ENCODE data around the gene OBSCN.

Gene OBSCN

DNA sequence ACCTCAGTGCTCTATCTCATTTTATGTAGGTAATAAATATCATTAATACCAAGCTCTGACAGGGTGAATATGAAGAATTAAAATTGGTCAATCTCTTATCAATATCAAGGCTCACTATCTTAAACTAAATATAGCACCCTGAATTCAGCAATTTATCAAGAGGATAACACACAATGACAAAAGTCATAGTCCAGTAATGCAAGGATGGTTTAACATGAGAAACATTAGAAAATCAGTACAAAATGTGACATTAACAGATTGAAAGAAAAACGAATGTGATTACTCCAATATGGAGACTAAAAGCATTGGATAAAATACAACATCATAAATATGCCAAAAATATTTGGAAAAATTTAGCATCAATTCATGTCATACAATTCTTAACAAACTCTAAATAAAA is 53.9 kb downstream of the OBSCN start:
- Histone ChIP-seq H3K27me3 (no peaks in the 10 kb centered on the region), H3K36me3 (no peaks in the 10 kb centered on the region), H3K4me1 (no peaks in the 10 kb centered on the region), H3K4me3 (ENCODE audit: low read depth, low read length) (no peak overlapping the region), H3K9me3 (no peaks in the 10 kb centered on the region)
- DNase-seq, result no peak
- no peak for TF ChIP-seq CTCF (IDR thresholded peaks at IDR 0.05; ENCODE audit: low read depth, low read length)

- H3K36me3 ChIP-seq, result no peaks in the 10 kb centered on the region
- DNase-seq, result no peak
- no peak overlapping the region for H3K4me3 ChIP-seq (ENCODE audit: low read depth, low read length)
- no peaks in the 10 kb centered on the region for H3K4me1 ChIP-seq
- H3K27me3 ChIP-seq, result no peaks in the 10 kb centered on the region
- TF ChIP-seq CTCF (IDR thresholded peaks at IDR 0.05; ENCODE audit: low read depth, low read length), result no peak
- no peaks in the 10 kb centered on the region for H3K9me3 ChIP-seq
Observed at GRCh38 chr1:228262475-228262874, 54.6 kb downstream of the OBSCN start.

DNA sequence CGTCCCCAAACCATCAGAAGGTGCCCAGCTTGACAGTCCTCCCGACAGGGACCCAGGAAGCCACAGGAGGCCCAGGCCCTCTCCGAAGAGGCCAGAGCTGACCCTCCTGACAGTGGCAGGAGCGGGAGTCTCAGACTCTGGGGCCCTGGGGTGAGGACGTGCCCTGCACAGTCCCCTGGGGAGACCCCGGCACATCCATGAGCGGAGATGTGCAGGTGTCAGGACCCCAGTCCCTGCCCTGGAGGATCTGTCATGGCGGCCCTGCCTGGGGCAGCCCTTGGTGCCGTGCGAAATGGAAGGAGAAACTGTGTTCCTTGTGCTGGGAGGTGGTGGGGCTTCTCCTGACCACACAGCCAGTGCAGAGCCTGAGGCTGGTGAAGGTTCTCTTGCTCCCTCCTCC is 55.8 kb downstream of the OBSCN start:
- no peak for TF ChIP-seq CTCF (IDR thresholded peaks at IDR 0.05; ENCODE audit: low read depth, low read length)
- H3K27me3 ChIP-seq, result no peaks in the 10 kb centered on the region
- no peak for DNase-seq
- no peaks in the 10 kb centered on the region for H3K36me3 ChIP-seq
- H3K4me1 ChIP-seq, result no peaks in the 10 kb centered on the region
- no peaks in the 10 kb centered on the region for H3K9me3 ChIP-seq
- no peak overlapping the region for H3K4me3 ChIP-seq (ENCODE audit: low read depth, low read length)

DNA sequence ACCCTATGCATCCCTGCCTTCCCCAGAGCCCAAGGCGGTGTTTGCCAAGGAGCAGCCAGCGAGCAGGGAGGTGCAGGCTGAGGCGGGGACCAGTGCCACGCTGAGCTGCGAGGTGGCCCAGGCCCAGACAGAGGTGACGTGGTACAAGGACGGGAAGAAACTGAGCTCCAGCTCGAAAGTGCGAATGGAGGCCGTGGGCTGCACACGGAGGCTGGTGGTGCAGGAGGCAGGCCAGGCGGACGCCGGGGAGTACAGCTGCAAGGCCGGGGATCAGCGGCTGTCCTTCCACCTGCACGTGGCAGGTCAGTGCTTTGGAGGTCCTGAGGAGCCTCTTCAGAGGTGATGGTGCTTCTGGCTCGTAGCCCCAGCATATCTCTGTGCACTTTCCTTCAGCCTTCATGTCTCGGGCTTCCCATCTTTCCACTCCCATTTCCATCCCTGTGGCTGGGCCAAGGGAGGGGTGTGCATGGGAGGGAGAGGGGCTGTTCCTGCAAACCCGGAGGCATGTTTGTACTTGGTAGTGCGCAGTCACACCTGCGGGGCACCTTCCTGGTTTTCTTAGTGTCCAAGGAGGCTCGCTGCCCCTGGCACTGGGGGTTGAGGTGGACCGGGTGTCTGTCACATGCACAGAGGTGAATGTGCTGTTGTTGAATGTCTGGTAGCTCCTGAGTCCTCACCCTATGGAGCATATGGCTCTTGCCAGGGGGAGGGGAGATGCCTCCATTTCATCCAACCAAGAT is 56.4 kb downstream of the OBSCN start:
- Histone ChIP-seq H3K4me3 (ENCODE audit: low read depth, low read length) (no peak overlapping the region), H3K27me3 (no peaks in the 10 kb centered on the region), H3K36me3 (no peaks in the 10 kb centered on the region), H3K9me3 (no peaks in the 10 kb centered on the region), H3K4me1 (peaks cover 2% of the 10 kb centered on the region; the same call in 1 of the 2 replicates)
- DNase-seq, result no peak
- no peak for TF ChIP-seq CTCF (IDR thresholded peaks at IDR 0.05; ENCODE audit: low read depth, low read length)

GRCh38 chr1:228265167-228265566 is 57.3 kb downstream of the OBSCN start:
- Histone ChIP-seq H3K36me3 (no peaks in the 10 kb centered on the region), H3K9me3 (no peaks in the 10 kb centered on the region), H3K4me1 (peaks cover 4% of the 10 kb centered on the region; the same call in 1 of the 2 replicates), H3K4me3 (ENCODE audit: low read depth, low read length) (no peak overlapping the region), H3K27me3 (no peaks in the 10 kb centered on the region)
- peak; percentile 15; the same call in 1 of the 2 replicates for TF ChIP-seq CTCF (IDR thresholded peaks at IDR 0.05; ENCODE audit: low read depth, low read length)
- DNase-seq, result no peak
